Panc1 (cell line): ENCODE data around the gene TMX4. TPM values are rescaled to one million over a fixed set of nuclear protein-coding genes. Genes with fewer than 3 reads are reported as not detected.

Experiments
- ATAC-seq: fragments of 200-7000 bp; cut with Tn5 transposase; 2 replicates; pipeline ENCODE4 v1.9.1; 2020; ENCODE audit warnings: mild to moderate bottlenecking, moderate library complexity
- BruUV-seq: library from RNA; stranded (reverse); fragments of 400-500 nt; replicated peaks from 2 replicates; lab custom pipeline; 2021; lab: Mats Ljungman, UMichigan
- CTCF ChIA-PET: fragments of 300-600 bp; sonication (Branson Sonifier 250); formaldehyde crosslinking; loops from one replicate; lab custom pipeline; 2022; ENCODE audit warnings: antibody characterized with exemption; lab: Charles Lee
- POLR2A ChIA-PET: fragments of 300-600 bp; sonication (Branson Sonifier 250); formaldehyde crosslinking; loops from one replicate; lab custom pipeline; 2022; ENCODE audit warnings: antibody characterized with exemption; lab: Charles Lee
- DNase-seq: peaks from one replicate; pipeline ENCODE4 v3.0.0-alpha.2; 2010; ENCODE audit warnings: low read depth, low spot score
- H3K27ac ChIP-seq: 2 replicates; pipeline ENCODE4 v1.5.1; 2011; ENCODE audit warnings: mild to moderate bottlenecking, low read length, inconsistent platforms
- H3K27me3 ChIP-seq: fragments of 200-500 bp; sonication (Bioruptor generic); 2 replicates; pipeline ENCODE4 v1.6.0; 2014; ENCODE audit warnings: low read length, inconsistent platforms; ENCODE audit not compliant: control insufficient read depth, insufficient read depth
- H3K36me3 ChIP-seq: fragments of 200-500 bp; sonication (Bioruptor generic); 2 replicates; pipeline ENCODE4 v1.5.1; 2014; ENCODE audit warnings: inconsistent platforms, mild to moderate bottlenecking, low read length, moderate library complexity; ENCODE audit not compliant: control insufficient read depth, insufficient read depth
- H3K4me1 ChIP-seq: 2 replicates; pipeline ENCODE4 v1.5.1; 2011; ENCODE audit warnings: inconsistent platforms, mild to moderate bottlenecking, low read length, moderate library complexity; ENCODE audit not compliant: control insufficient read depth, insufficient read depth
- H3K4me3 ChIP-seq, 2 experiments: 2 replicates each; pipeline ENCODE4 v1.5.1; 2011 to 2012; ENCODE audit warnings: low read depth in 2 of 2, low read length in 2 of 2, mild to moderate bottlenecking in 2 of 2, inconsistent platforms in 1 of 2, moderate library complexity in 1 of 2
- H3K9me3 ChIP-seq: fragments of 200-500 bp; sonication (Bioruptor generic); 2 replicates; pipeline ENCODE4 v1.5.1; 2014; ENCODE audit warnings: low read depth, mild to moderate bottlenecking, inconsistent platforms, low read length, moderate library complexity; ENCODE audit not compliant: control insufficient read depth, insufficient read depth
- POLR2AphosphoS5 ChIP-seq: IDR thresholded peaks from 2 replicates; pipeline ENCODE4 v1.6.1; 2012; ENCODE audit warnings: mild to moderate bottlenecking, low read depth, low read length, moderate library complexity
- SIN3A ChIP-seq: IDR thresholded peaks from 2 replicates; pipeline ENCODE4 v1.6.1; 2012; ENCODE audit warnings: low read depth, mild to moderate bottlenecking, low read length, moderate library complexity, borderline replicate concordance; ENCODE audit not compliant: insufficient read depth
- TCF7L2 ChIP-seq: IDR thresholded peaks from 2 replicates; pipeline ENCODE4 v1.6.1; 2011; ENCODE audit warnings: mild to moderate bottlenecking, low read depth, low read length, inconsistent platforms
- in situ Hi-C: cut with HindIII; loops from 2 replicates; pipeline ENCODE4 v1.10.0; 2016; ENCODE audit warnings: low sequenced_read_pairs, low pct_unique_long_range_greater_than_20kb
- intact Hi-C: fragments of 100-400 bp; cut with micrococcal nuclease; formaldehyde crosslinking; loops from one replicate; pipeline ENCODE4 v1.10.0; 2022; ENCODE audit not compliant: unreplicated experiment
- total RNA-seq: library from RNA; stranded (reverse); gene quantifications from one replicate; pipeline ENCODE4 v1.2.1, GENCODE V29; 2021; ENCODE audit not compliant: unreplicated experiment
- TF ChIP-seq, protein P1 (sequence below): fragments of 450-650 bp; IDR thresholded peaks from 2 replicates; pipeline ENCODE4 v1.5.1; 2017; ENCODE audit warnings: mild to moderate bottlenecking
- TF ChIP-seq, protein P2 (sequence below), 2 experiments: IDR thresholded peaks; 2 replicates each; pipeline ENCODE4 v1.6.1; 2011 to 2012; ENCODE audit warnings: low read depth in 2 of 2, control low read depth in 1 of 2, low read length in 1 of 2, mild to moderate bottlenecking in 1 of 2, moderate library complexity in 1 of 2; ENCODE audit not compliant: insufficient read depth in 1 of 2

Gene TMX4
- total RNA-seq, 1 experiment from 2014 or later = 34.6 TPM

DNA sequence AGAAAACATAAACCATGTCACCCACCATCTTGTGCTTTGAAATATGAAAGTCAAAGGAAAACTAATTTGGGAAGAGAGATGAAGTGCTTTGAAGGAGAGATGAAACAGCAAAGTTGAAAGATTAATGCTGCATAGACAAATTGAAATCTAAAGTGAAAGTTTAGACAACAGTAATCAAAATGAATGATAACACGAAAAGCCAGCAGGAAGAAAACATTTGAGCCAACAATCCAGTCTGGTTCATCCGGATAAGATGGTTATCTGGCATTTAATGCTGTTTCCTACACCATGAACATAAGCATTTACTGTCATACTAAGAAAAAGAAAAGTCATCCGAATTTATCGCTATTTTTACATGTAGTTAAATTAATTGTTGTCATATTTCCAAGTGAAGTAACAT, 79.9 kb downstream of the TMX4 start:
- ATAC-seq = no peak
- intact Hi-C loops = no loop called here
- H3K9me3 ChIP-seq = no peaks in the 10 kb centered on the region
- H3K27me3 ChIP-seq = no peaks in the 10 kb centered on the region
- ChIA-PET CTCF (no interaction called here), POLR2A (no interaction called here)
- BruUV-seq = no TSS peak
- TF ChIP-seq, protein P1, sequence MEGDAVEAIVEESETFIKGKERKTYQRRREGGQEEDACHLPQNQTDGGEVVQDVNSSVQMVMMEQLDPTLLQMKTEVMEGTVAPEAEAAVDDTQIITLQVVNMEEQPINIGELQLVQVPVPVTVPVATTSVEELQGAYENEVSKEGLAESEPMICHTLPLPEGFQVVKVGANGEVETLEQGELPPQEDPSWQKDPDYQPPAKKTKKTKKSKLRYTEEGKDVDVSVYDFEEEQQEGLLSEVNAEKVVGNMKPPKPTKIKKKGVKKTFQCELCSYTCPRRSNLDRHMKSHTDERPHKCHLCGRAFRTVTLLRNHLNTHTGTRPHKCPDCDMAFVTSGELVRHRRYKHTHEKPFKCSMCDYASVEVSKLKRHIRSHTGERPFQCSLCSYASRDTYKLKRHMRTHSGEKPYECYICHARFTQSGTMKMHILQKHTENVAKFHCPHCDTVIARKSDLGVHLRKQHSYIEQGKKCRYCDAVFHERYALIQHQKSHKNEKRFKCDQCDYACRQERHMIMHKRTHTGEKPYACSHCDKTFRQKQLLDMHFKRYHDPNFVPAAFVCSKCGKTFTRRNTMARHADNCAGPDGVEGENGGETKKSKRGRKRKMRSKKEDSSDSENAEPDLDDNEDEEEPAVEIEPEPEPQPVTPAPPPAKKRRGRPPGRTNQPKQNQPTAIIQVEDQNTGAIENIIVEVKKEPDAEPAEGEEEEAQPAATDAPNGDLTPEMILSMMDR = no peak
- TF ChIP-seq POLR2AphosphoS5 (no peak), TCF7L2 (no peak), SIN3A (no peak)
- TF ChIP-seq, protein P2, sequence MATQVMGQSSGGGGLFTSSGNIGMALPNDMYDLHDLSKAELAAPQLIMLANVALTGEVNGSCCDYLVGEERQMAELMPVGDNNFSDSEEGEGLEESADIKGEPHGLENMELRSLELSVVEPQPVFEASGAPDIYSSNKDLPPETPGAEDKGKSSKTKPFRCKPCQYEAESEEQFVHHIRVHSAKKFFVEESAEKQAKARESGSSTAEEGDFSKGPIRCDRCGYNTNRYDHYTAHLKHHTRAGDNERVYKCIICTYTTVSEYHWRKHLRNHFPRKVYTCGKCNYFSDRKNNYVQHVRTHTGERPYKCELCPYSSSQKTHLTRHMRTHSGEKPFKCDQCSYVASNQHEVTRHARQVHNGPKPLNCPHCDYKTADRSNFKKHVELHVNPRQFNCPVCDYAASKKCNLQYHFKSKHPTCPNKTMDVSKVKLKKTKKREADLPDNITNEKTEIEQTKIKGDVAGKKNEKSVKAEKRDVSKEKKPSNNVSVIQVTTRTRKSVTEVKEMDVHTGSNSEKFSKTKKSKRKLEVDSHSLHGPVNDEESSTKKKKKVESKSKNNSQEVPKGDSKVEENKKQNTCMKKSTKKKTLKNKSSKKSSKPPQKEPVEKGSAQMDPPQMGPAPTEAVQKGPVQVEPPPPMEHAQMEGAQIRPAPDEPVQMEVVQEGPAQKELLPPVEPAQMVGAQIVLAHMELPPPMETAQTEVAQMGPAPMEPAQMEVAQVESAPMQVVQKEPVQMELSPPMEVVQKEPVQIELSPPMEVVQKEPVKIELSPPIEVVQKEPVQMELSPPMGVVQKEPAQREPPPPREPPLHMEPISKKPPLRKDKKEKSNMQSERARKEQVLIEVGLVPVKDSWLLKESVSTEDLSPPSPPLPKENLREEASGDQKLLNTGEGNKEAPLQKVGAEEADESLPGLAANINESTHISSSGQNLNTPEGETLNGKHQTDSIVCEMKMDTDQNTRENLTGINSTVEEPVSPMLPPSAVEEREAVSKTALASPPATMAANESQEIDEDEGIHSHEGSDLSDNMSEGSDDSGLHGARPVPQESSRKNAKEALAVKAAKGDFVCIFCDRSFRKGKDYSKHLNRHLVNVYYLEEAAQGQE (IDR thresholded peaks at IDR 0.05; ENCODE audit: insufficient read depth in 1 of 2, low read depth in 2 of 2, low read length in 1 of 2) = no peak
- H3K4me1 ChIP-seq = no peaks in the 10 kb centered on the region
- DNase-seq = no peak
- H3K36me3 ChIP-seq = no peaks in the 10 kb centered on the region
- no peak overlapping the region for H3K4me3 ChIP-seq
- in situ Hi-C loops = no loop called here
- H3K27ac ChIP-seq = no peak overlapping the region

DNA sequence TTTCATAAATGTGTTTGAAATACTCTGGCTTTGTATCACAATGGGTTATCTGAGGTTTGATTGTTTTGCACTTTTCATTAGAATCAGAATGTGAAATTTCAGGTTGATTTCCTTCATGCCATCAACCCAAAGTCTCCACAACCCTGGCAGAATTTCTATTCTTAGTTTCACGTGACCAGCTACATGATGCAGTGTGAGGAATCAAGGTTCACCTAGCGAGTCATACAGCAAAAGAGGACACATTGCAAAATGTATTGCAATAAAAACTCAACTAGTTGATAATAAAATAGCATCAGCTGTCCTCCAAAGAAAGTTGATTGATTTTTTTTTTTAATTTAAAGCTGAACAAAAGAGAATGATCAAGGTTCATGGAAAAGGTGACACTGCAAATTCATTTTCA, 81.5 kb downstream of the TMX4 start:
- TF ChIP-seq, protein P1 = no peak
- TF ChIP-seq TCF7L2 = no peak
- TF ChIP-seq SIN3A = no peak
- no peak for TF ChIP-seq POLR2AphosphoS5
- TF ChIP-seq, protein P2 (IDR thresholded peaks at IDR 0.05; ENCODE audit: insufficient read depth in 1 of 2, low read depth in 2 of 2, low read length in 1 of 2) = no peak
- Histone ChIP-seq H3K36me3 (no peaks in the 10 kb centered on the region), H3K27me3 (no peaks in the 10 kb centered on the region), H3K4me1 (no peaks in the 10 kb centered on the region), H3K4me3 (no peak overlapping the region), H3K27ac (no peak overlapping the region), H3K9me3 (no peaks in the 10 kb centered on the region)
- ATAC-seq (no peak), DNase-seq (no peak)
- CTCF ChIA-PET = no interaction called here
- in situ Hi-C loops = no loop called here
- POLR2A ChIA-PET = no interaction called here
- intact Hi-C loops = no loop called here
- no TSS peak for BruUV-seq
